GM10266 (cell line): ENCODE results near the gene PILRA.
"Not testable (repeated sequence)": the region's sequence is repeated elsewhere in the genome, so short reads cannot be mapped to it uniquely, and the experiment has no call there.

Source experiments
- DNase-seq: peaks from one replicate; pipeline ENCODE4 v3.0.0; 2012; ENCODE audit errors: extremely low spot score
- TF ChIP-seq, protein P1 (sequence below): IDR thresholded peaks from 2 replicates; pipeline ENCODE4 v1.5.1; 2012; ENCODE audit warnings: mild to moderate bottlenecking, low read depth; ENCODE audit not compliant: control insufficient read depth, insufficient read depth; ENCODE audit errors: missing control alignments

Gene PILRA

GRCh38 chr7:100446040-100446439, 72.8 kb downstream of the PILRA start:
- TF ChIP-seq, protein P1, sequence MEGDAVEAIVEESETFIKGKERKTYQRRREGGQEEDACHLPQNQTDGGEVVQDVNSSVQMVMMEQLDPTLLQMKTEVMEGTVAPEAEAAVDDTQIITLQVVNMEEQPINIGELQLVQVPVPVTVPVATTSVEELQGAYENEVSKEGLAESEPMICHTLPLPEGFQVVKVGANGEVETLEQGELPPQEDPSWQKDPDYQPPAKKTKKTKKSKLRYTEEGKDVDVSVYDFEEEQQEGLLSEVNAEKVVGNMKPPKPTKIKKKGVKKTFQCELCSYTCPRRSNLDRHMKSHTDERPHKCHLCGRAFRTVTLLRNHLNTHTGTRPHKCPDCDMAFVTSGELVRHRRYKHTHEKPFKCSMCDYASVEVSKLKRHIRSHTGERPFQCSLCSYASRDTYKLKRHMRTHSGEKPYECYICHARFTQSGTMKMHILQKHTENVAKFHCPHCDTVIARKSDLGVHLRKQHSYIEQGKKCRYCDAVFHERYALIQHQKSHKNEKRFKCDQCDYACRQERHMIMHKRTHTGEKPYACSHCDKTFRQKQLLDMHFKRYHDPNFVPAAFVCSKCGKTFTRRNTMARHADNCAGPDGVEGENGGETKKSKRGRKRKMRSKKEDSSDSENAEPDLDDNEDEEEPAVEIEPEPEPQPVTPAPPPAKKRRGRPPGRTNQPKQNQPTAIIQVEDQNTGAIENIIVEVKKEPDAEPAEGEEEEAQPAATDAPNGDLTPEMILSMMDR = no peak
- DNase-seq = no peak

DNA sequence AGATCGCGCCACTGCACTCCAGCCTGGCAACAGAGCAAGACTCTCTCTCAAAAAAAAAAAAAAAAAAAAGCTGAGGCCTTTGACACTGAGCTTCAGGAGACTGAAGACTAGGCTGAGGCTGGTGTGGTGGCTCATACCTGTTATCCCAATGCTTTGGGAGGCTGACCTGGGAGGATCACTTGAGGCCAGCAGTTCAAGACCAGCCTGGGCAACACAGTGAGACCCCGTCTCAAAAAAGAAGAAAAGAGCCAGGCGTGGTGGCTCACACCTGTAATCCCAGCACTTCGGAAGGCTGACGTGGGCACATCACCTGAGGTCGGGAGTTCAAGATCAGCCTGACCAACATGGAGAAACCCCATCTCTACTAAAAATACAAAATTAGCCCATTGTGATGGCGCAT, 74.1 kb downstream of the PILRA start:
- not testable (repeated sequence) for DNase-seq

GRCh38 chr7:100449190-100449795, 76.0 kb downstream of the PILRA start:
- no peak for DNase-seq
- TF ChIP-seq, protein P1 = no peak
